Naive thymus-derived CD8-positive, alpha-beta T cell (primary cell): ENCODE data around the gene GPX8. TPM values are rescaled to one million over a fixed set of nuclear protein-coding genes. Genes with fewer than 3 reads are reported as not detected.

Experiments used
- ATAC-seq, 2 donors: fragments of 150-1000 bp; cut with Tn5 transposase in 1 of 2; sonication (Bioruptor Pico), chemical (Tn5 transposase) in 1 of 2; 1 replicate in 1 of 2; 2 replicates in 1 of 2; pipeline ENCODE4 v1.10.0; 2021; ENCODE audit warnings: mild to moderate bottlenecking in 2 of 2, moderate library complexity in 2 of 2
- POLR2A ChIA-PET: fragments of 350-600 bp; sonication (Branson Sonifier 250); formaldehyde crosslinking; loops from one replicate; lab custom pipeline; 2021; ENCODE audit warnings: antibody characterized with exemption; lab: Charles Lee
- DNase-seq, 10 donors: peaks; one replicate each; pipeline versions ENCODE4 v3.0.0 to v3.0.0-alpha.2; 2020 to 2022
- H3K27ac Mint-ChIP-seq, 10 donors: one replicate each; pipeline ENCODE4 v1.8.0; 2020 to 2022; ENCODE audit warnings: mild to moderate bottlenecking in 10 of 10, mixed read lengths in 10 of 10, moderate library complexity in 4 of 10, inconsistent platforms in 1 of 10
- H3K27me3 Mint-ChIP-seq, 5 donors: one replicate each; pipeline ENCODE4 v1.8.0; 2021 to 2022; ENCODE audit warnings: mixed read lengths in 5 of 5
- H3K36me3 Mint-ChIP-seq, 3 donors: one replicate each; pipeline ENCODE4 v1.8.0; 2020 to 2022; ENCODE audit warnings: mixed read lengths in 3 of 3, mild to moderate bottlenecking in 2 of 3, inconsistent platforms in 1 of 3
- H3K4me1 Mint-ChIP-seq, 4 donors: one replicate each; pipeline ENCODE4 v1.8.0; 2021 to 2022; ENCODE audit warnings: mixed read lengths in 4 of 4
- H3K4me3 Mint-ChIP-seq, 10 donors: one replicate each; pipeline ENCODE4 v1.8.0; 2020 to 2022; ENCODE audit warnings: mild to moderate bottlenecking in 10 of 10, mixed read lengths in 10 of 10, moderate library complexity in 6 of 10, inconsistent platforms in 1 of 10
- H3K9me3 Mint-ChIP-seq, 9 donors: one replicate each; pipeline ENCODE4 v1.8.0; 2020 to 2022; ENCODE audit warnings: mixed read lengths in 9 of 9, mild to moderate bottlenecking in 3 of 9, inconsistent platforms in 1 of 9, moderate library complexity in 1 of 9
- microRNA-seq: library from miRNA; unstranded; fragments of <30 nt; microRNA quantifications from one replicate; pipeline ENCODE4 v1.2.0, GENCODE V29; 2022; ENCODE audit warnings: borderline microRNAs expressed
- polyA plus RNA-seq, 3 donors: library from polyadenylated mRNA; unstranded; fragments of 300-500 nt; fragmentation: Illumina TruSeq; gene quantifications; one replicate each; pipeline ENCODE4 v1.2.3, GENCODE V29; 2021
- total RNA-seq, 8 experiments: library from RNA in 2 of 8; stranded (reverse) in 2 of 8; gene quantifications; one replicate each; pipeline ENCODE4 v1.2.3 and lab custom pipeline; 2021 to 2026

GPX8 gene
- total and polyA plus RNA-seq, 5 experiments from 2014 or later: not detected

GRCh38 chr5:55175781-55176175, 15.8 kb downstream of the GPX8 start:
- H3K4me1 Mint-ChIP-seq: peaks cover 15 to 39% (median 34%) of the 10 kb centered on the region in 4 donors

GRCh38 chr5:55176176-55176818, 16.3 kb downstream of the GPX8 start:
- peak in 1 of 2 donors; percentile 36 for ATAC-seq
- H3K27ac Mint-ChIP-seq: peak overlapping the region in 1 of 10 donors; percentile 71
- POLR2A ChIA-PET: interaction anchor here (1.1 kb wide), 1 partner anchor 14 kb away, joined by 4 read pairs; no protein-coding TSS in a partner anchor
- H3K4me1 Mint-ChIP-seq: peaks cover 15 to 39% (median 34%) of the 10 kb centered on the region in 4 donors
- H3K36me3 Mint-ChIP-seq: peaks cover 0 to 2% (median 2%) of the 10 kb centered on the region in 3 donors
- H3K4me3 Mint-ChIP-seq: peak overlapping the region; percentile 16 to 70 (median 48)
- H3K27me3 Mint-ChIP-seq: peaks cover 43 to 86% (median 66%) of the 10 kb centered on the region in 5 donors
- DNase-seq: peak in 4 of 10 donors; percentile 9 to 22 (median 14)
- H3K9me3 Mint-ChIP-seq: peaks cover 0 to 5% (median 0%) of the 10 kb centered on the region in 9 donors

More at GRCh38 chr5:55175781-55176175, 15.8 kb downstream of the GPX8 start:
- POLR2A ChIA-PET: interaction anchor here (1.1 kb wide), 1 partner anchor 14 kb away, joined by 4 read pairs; no protein-coding TSS in a partner anchor
- Mint-ChIP-seq H3K27me3 (peaks cover 43 to 84% (median 66%) of the 10 kb centered on the region in 5 donors), H3K9me3 (peaks cover 0 to 5% (median 0%) of the 10 kb centered on the region in 9 donors), H3K27ac (peak overlapping the region in 1 of 10 donors; percentile 71), H3K4me3 (peak overlapping the region in 8 of 10 donors; percentile 25 to 70 (median 62)), H3K36me3 (peaks cover 0 to 2% (median 2%) of the 10 kb centered on the region in 3 donors)
- ATAC-seq: no peak
- no peak for DNase-seq

- Mint-ChIP-seq H3K4me1 (peaks cover 15 to 37% (median 33%) of the 10 kb centered on the region in 4 donors), H3K36me3 (peaks cover 0 to 2% (median 2%) of the 10 kb centered on the region in 3 donors), H3K9me3 (peaks cover 0 to 5% (median 0%) of the 10 kb centered on the region in 9 donors), H3K27ac (no peak overlapping the region), H3K4me3 (peak overlapping the region in 8 of 10 donors; percentile 6 to 52 (median 38)), H3K27me3 (peaks cover 50 to 87% (median 64%) of the 10 kb centered on the region in 5 donors)
- no peak for ATAC-seq
- POLR2A ChIA-PET: no interaction called here
- DNase-seq: no peak
Observed at GRCh38 chr5:55177078-55177477, 17.1 kb downstream of the GPX8 start.

GRCh38 chr5:55180016-55180415, 20.0 kb downstream of the GPX8 start:
- Mint-ChIP-seq H3K9me3 (peaks cover 0 to 8% (median 0%) of the 10 kb centered on the region in 9 donors), H3K36me3 (peaks cover 2 to 8% (median 4%) of the 10 kb centered on the region in 3 donors), H3K27me3 (peaks cover 42 to 76% (median 53%) of the 10 kb centered on the region in 5 donors), H3K4me3 (no peak overlapping the region), H3K27ac (no peak overlapping the region), H3K4me1 (peaks cover 7 to 18% (median 15%) of the 10 kb centered on the region in 4 donors)
- POLR2A ChIA-PET: no interaction called here
- ATAC-seq: no peak
- DNase-seq: no peak

GRCh38 chr5:55187370-55187769, 27.4 kb downstream of the GPX8 start:
- Mint-ChIP-seq H3K36me3 (peaks cover 0 to 5% (median 4%) of the 10 kb centered on the region in 3 donors), H3K27me3 (peaks cover 28 to 69% (median 53%) of the 10 kb centered on the region in 5 donors), H3K9me3 (peaks cover 0 to 8% (median 0%) of the 10 kb centered on the region in 9 donors), H3K27ac (no peak overlapping the region), H3K4me1 (no peaks in the 10 kb centered on the region), H3K4me3 (no peak overlapping the region)
- no peak for ATAC-seq
- POLR2A ChIA-PET: no interaction called here
- no peak for DNase-seq

- Mint-ChIP-seq H3K36me3 (no peaks in the 10 kb centered on the region), H3K4me3 (no peak overlapping the region), H3K27ac (no peak overlapping the region), H3K4me1 (no peaks in the 10 kb centered on the region), H3K27me3 (peaks cover 34 to 73% (median 58%) of the 10 kb centered on the region in 5 donors), H3K9me3 (no peaks in the 10 kb centered on the region)
- POLR2A ChIA-PET: no interaction called here
- DNase-seq: no peak
- no peak for ATAC-seq
Observed at GRCh38 chr5:55188656-55189540, 28.9 kb downstream of the GPX8 start.

GRCh38 chr5:55191165-55191564, 31.2 kb downstream of the GPX8 start:
- no peak for DNase-seq

GRCh38 chr5:55205001-55205400, 45.0 kb downstream of the GPX8 start:
- H3K9me3 Mint-ChIP-seq: peaks cover 0 to 5% (median 0%) of the 10 kb centered on the region in 9 donors
- ATAC-seq: no peak
- peaks cover 23 to 53% (median 30%) of the 10 kb centered on the region in 5 donors for H3K27me3 Mint-ChIP-seq
- no peak overlapping the region for H3K27ac Mint-ChIP-seq
- POLR2A ChIA-PET: no interaction called here
- H3K4me3 Mint-ChIP-seq: no peak overlapping the region
- no peaks in the 10 kb centered on the region for H3K4me1 Mint-ChIP-seq
- H3K36me3 Mint-ChIP-seq: peaks cover 0 to 3% (median 0%) of the 10 kb centered on the region in 3 donors
- no peak for DNase-seq

More at GRCh38 chr5:55191165-55191564, 31.2 kb downstream of the GPX8 start:
- peaks cover 25 to 60% (median 53%) of the 10 kb centered on the region in 5 donors for H3K27me3 Mint-ChIP-seq
- POLR2A ChIA-PET: no interaction called here
- ATAC-seq: no peak
- no peaks in the 10 kb centered on the region for H3K4me1 Mint-ChIP-seq
- H3K36me3 Mint-ChIP-seq: no peaks in the 10 kb centered on the region
- no peak overlapping the region for H3K4me3 Mint-ChIP-seq
- no peaks in the 10 kb centered on the region for H3K9me3 Mint-ChIP-seq
- H3K27ac Mint-ChIP-seq: no peak overlapping the region

GRCh38 chr5:55211184-55211874, 51.4 kb downstream of the GPX8 start:
- Mint-ChIP-seq H3K36me3 (no peaks in the 10 kb centered on the region), H3K27me3 (peaks cover 10 to 22% (median 13%) of the 10 kb centered on the region in 5 donors), H3K9me3 (no peaks in the 10 kb centered on the region), H3K4me3 (no peak overlapping the region), H3K4me1 (no peaks in the 10 kb centered on the region), H3K27ac (no peak overlapping the region)
- ATAC-seq (no peak), DNase-seq (no peak)
- POLR2A ChIA-PET: no interaction called here

Small RNA genes within 50 kb of the gene (microRNA-seq; reads per million reads assigned to microRNA genes)
- 3.8 reads per million, percentile 7 among the genes with 10 or more reads in this experiment for gene MIR449A
- gene MIR449B: not detected
- not detected for gene MIR449C

Other genes starting within 250 kb of the GPX8 start
- gene ESM1, start 174.6 kb upstream of the GPX8 start, total RNA-seq: not detected
- gene ESM1, start 174.6 kb upstream of the GPX8 start, polyA plus RNA-seq: under 1 TPM in 2 of 3 donors, not detected in 1; 0.11 to 0.59 TPM
- 1 to 10 TPM; 4.9 to 8.5 TPM for gene GZMK, start 135.9 kb upstream of the GPX8 start, total RNA-seq
- gene GZMK, start 135.9 kb upstream of the GPX8 start, polyA plus RNA-seq: 100 to 1,000 TPM in 1 of 3 donors, 10 to 100 TPM in 2; 10.1 to 227 (median 21.2) TPM
- gene GZMA, start 57.5 kb upstream of the GPX8 start, total RNA-seq: 1 to 10 TPM; 5.4 to 7.3 TPM
- gene GZMA, start 57.5 kb upstream of the GPX8 start, polyA plus RNA-seq: 100 to 1,000 TPM in 1 of 3 donors, 10 to 100 TPM in 2; 12.6 to 713 (median 35.7) TPM
- gene CDC20B, start 13.0 kb downstream of the GPX8 start, total RNA-seq: not detected
- gene CDC20B, start 13.0 kb downstream of the GPX8 start, polyA plus RNA-seq: not detected
- gene MCIDAS, start 67.1 kb downstream of the GPX8 start, total RNA-seq: not detected
- gene MCIDAS, start 67.1 kb downstream of the GPX8 start, polyA plus RNA-seq: not detected
- gene CCNO, start 73.4 kb downstream of the GPX8 start, total RNA-seq: not detected
- not detected for gene CCNO, start 73.4 kb downstream of the GPX8 start, polyA plus RNA-seq
- 10 to 100 TPM; 19.9 to 23.9 TPM for gene DHX29, start 147.5 kb downstream of the GPX8 start, total RNA-seq
- gene DHX29, start 147.5 kb downstream of the GPX8 start, polyA plus RNA-seq: 10 to 100 TPM; 14.3 to 16.0 (median 15.4) TPM
- gene MTREX, start 147.8 kb downstream of the GPX8 start, total RNA-seq: 10 to 100 TPM; 69.2 to 79.9 TPM
- gene MTREX, start 147.8 kb downstream of the GPX8 start, polyA plus RNA-seq: 10 to 100 TPM; 24.3 to 35.8 (median 27.4) TPM